C4-2B (cell line): ENCODE measurements around the gene LARP6.

Experiments used
- ZFX ChIP-seq: fragments of 450-650 bp; IDR thresholded peaks from 2 replicates; pipeline ENCODE4 v1.6.1; 2017
- TF ChIP-seq, protein P1 (sequence below): fragments of 450-650 bp; conservative IDR thresholded peaks from 2 replicates; pipeline ENCODE4 v1.5.1; 2017; ENCODE audit warnings: mild to moderate bottlenecking

DNA sequence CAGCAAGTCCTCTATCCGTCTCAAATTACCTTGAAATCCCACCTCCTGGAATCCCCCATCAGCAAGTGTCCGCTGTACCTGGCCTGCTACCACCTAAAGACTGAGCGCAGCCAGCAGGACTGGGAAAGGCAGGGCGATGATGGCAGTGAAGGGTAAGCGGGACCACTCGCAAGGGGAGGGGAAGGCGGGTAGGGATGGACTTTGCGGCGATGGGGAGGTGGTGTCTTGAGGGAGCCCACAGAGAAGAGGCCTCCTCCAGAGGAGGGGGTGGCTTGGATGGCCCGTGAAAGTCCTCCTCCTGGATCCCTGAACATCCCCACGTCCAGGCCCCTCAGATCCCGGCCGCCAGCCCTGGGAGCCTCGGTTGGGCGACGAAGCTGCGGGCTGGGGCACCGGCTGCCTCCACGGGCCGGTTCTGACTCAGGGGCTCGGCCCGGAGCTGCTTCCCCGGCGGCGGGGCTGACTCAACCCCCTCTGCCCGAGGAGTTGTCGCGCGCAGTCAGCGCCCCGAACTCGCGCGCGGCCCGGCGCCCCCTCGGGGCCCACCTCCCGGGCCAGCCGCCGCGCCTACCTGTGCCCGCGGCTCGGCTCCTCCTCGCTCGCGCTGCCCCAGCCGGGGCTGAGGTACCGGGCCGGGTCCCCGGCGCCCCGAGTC, 512 bp downstream of the LARP6 start:
- TF ChIP-seq, protein P1, sequence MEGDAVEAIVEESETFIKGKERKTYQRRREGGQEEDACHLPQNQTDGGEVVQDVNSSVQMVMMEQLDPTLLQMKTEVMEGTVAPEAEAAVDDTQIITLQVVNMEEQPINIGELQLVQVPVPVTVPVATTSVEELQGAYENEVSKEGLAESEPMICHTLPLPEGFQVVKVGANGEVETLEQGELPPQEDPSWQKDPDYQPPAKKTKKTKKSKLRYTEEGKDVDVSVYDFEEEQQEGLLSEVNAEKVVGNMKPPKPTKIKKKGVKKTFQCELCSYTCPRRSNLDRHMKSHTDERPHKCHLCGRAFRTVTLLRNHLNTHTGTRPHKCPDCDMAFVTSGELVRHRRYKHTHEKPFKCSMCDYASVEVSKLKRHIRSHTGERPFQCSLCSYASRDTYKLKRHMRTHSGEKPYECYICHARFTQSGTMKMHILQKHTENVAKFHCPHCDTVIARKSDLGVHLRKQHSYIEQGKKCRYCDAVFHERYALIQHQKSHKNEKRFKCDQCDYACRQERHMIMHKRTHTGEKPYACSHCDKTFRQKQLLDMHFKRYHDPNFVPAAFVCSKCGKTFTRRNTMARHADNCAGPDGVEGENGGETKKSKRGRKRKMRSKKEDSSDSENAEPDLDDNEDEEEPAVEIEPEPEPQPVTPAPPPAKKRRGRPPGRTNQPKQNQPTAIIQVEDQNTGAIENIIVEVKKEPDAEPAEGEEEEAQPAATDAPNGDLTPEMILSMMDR: no peak
- no peak; the same call in 1 of the 2 replicates for TF ChIP-seq ZFX
